Neural cell (in vitro differentiated cells): ENCODE data around the gene TP53AIP1. TPM values are rescaled to one million over a fixed set of nuclear protein-coding genes. Genes with fewer than 3 reads are reported as not detected.

ENCODE experiments used
- H2AFZ ChIP-seq: fragments of 200-600, 300-800 bp; sonication (generic), shearing (Covaris generic); 2 replicates; pipeline ENCODE4 v1.6.0; 2014; ENCODE audit warnings: low read depth, mild to moderate bottlenecking, antibody characterized with exemption, low read length, moderate library complexity
- H3F3A ChIP-seq: fragments of 200-600 bp; shearing (Covaris generic); 2 replicates; pipeline ENCODE4 v1.6.1; 2016; ENCODE audit warnings: mild to moderate bottlenecking, moderate library complexity, mixed read lengths, antibody characterized with exemption, low read length; ENCODE audit not compliant: insufficient read depth, poor library complexity, severe bottlenecking
- H3K27ac ChIP-seq: fragments of 200-600, 300-800 bp; sonication (generic), shearing (Covaris generic); 2 replicates; pipeline ENCODE4 v1.5.1; 2014; ENCODE audit warnings: mild to moderate bottlenecking, low read length, moderate library complexity
- H3K27me3 ChIP-seq: fragments of 300-800, 200-600 bp; sonication (generic), shearing (Covaris generic); 2 replicates; pipeline ENCODE4 v1.6.0; 2014; ENCODE audit warnings: mild to moderate bottlenecking, low read depth, low read length, moderate library complexity; ENCODE audit not compliant: insufficient read depth
- H3K36me3 ChIP-seq: fragments of 300-800, 200-600 bp; sonication (generic), shearing (Covaris generic); 2 replicates; pipeline ENCODE4 v1.5.1; 2014; ENCODE audit warnings: mild to moderate bottlenecking, antibody characterized with exemption, low read length, moderate library complexity; ENCODE audit not compliant: insufficient read depth
- H3K4me2 ChIP-seq: fragments of 300-800, 200-600 bp; sonication (generic), shearing (Covaris generic); 2 replicates; pipeline ENCODE4 v1.6.0; 2014; ENCODE audit warnings: mild to moderate bottlenecking, low read length
- H3K4me3 ChIP-seq: fragments of 300-800, 200-600 bp; sonication (generic), shearing (Covaris generic); 2 replicates; pipeline ENCODE4 v1.5.1; 2014; ENCODE audit warnings: mild to moderate bottlenecking, low read length, moderate library complexity
- H3K79me2 ChIP-seq: fragments of 200-600 bp; shearing (Covaris generic); replicated peaks from 2 replicates; pipeline ENCODE4 v1.6.0; 2014; ENCODE audit warnings: mild to moderate bottlenecking, low read length, moderate library complexity; ENCODE audit not compliant: insufficient read depth
- H3K9ac ChIP-seq: fragments of 300-800, 200-600 bp; sonication (generic), shearing (Covaris generic); 2 replicates; pipeline ENCODE4 v1.6.1; 2016; ENCODE audit warnings: mild to moderate bottlenecking, low read length, mixed read lengths
- H3K9me2 ChIP-seq: fragments of 200-600 bp; shearing (Covaris generic); 2 replicates; pipeline ENCODE4 v1.6.1; 2016; ENCODE audit warnings: mild to moderate bottlenecking, low read length, mixed read lengths; ENCODE audit not compliant: insufficient read depth
- H3K9me3 ChIP-seq: fragments of 200-600, 300-800 bp; sonication (generic), shearing (Covaris generic); 2 replicates; pipeline ENCODE4 v1.6.1; 2016; ENCODE audit warnings: mild to moderate bottlenecking, mixed run types, low read length, moderate library complexity, mixed read lengths
- H4K20me1 ChIP-seq: fragments of 200-600 bp; shearing (Covaris generic); 2 replicates; pipeline ENCODE4 v1.6.1; 2016; ENCODE audit warnings: mild to moderate bottlenecking, mixed run types; ENCODE audit not compliant: insufficient read depth
- EP300 ChIP-seq: fragments of 450-650 bp; conservative IDR thresholded peaks from 2 replicates; pipeline ENCODE4 v1.6.1; 2014; ENCODE audit warnings: antibody characterized with exemption, mild to moderate bottlenecking, moderate library complexity; ENCODE audit not compliant: poor library complexity, severe bottlenecking
- EZH2 ChIP-seq: fragments of 200-600, 300-800 bp; shearing (Covaris generic), sonication (generic); IDR thresholded peaks from 2 replicates; pipeline ENCODE4 v1.6.1; 2014; ENCODE audit warnings: antibody characterized with exemption, low read length, borderline replicate concordance, mild to moderate bottlenecking; ENCODE audit not compliant: insufficient read depth, poor library complexity, severe bottlenecking
- MXI1 ChIP-seq: fragments of 450-650 bp; conservative IDR thresholded peaks from 2 replicates; pipeline ENCODE4 v1.6.1; 2014; ENCODE audit warnings: antibody characterized with exemption, mild to moderate bottlenecking; ENCODE audit not compliant: poor library complexity, severe bottlenecking
- POLR2AphosphoS5 ChIP-seq: IDR thresholded peaks from 2 replicates; pipeline ENCODE4 v1.6.1; 2012
- RAD21 ChIP-seq: fragments of 450-650 bp; conservative IDR thresholded peaks from 2 replicates; pipeline ENCODE4 v1.6.1; 2014; ENCODE audit warnings: antibody characterized with exemption, mild to moderate bottlenecking, moderate library complexity
- SMC3 ChIP-seq: fragments of 450-650 bp; conservative IDR thresholded peaks from 2 replicates; pipeline ENCODE4 v1.6.1; 2014; ENCODE audit warnings: antibody characterized with exemption, mild to moderate bottlenecking, moderate library complexity; ENCODE audit not compliant: poor library complexity
- TAF1 ChIP-seq: IDR thresholded peaks from 2 replicates; pipeline ENCODE4 v1.6.1; 2012; ENCODE audit warnings: low read depth
- polyA plus RNA-seq: library from polyadenylated mRNA; depleted of rRNA; stranded (reverse); fragments of >200 nt; gene quantifications from 2 replicates; pipeline ENCODE4 v1.2.3, GENCODE V29; 2014
- TF ChIP-seq, protein P1 (sequence below): fragments of 450-650 bp; IDR thresholded peaks from 2 replicates; pipeline ENCODE4 v1.5.1; 2014; ENCODE audit warnings: antibody characterized with exemption, mild to moderate bottlenecking, moderate library complexity; ENCODE audit not compliant: poor library complexity, severe bottlenecking
- TF ChIP-seq, protein P2 (sequence below): IDR thresholded peaks from 2 replicates; pipeline ENCODE4 v1.6.1; 2012; ENCODE audit warnings: borderline replicate concordance

The TP53AIP1 gene
- polyA plus RNA-seq, 1 donor from 2014 or later = 0.68 TPM

GRCh38 chr11:128947773-128948172, 5.1 kb upstream of the TP53AIP1 start:
- Histone ChIP-seq H2AFZ (no peak overlapping the region), H4K20me1 (no peaks in the 10 kb centered on the region), H3K9me3 (no peaks in the 10 kb centered on the region), H3K36me3 (no peaks in the 10 kb centered on the region), H3K27me3 (no peaks in the 10 kb centered on the region), H3F3A (no peaks in the 10 kb centered on the region), H3K79me2 (no peaks in the 10 kb centered on the region), H3K9ac (no peak overlapping the region), H3K9me2 (no peaks in the 10 kb centered on the region), H3K27ac (no peak overlapping the region), H3K4me2 (no peak overlapping the region), H3K4me3 (no peak overlapping the region)
- TF ChIP-seq MXI1 = no peak
- no peak for TF ChIP-seq SMC3
- no peak for TF ChIP-seq EZH2
- TF ChIP-seq, protein P1, sequence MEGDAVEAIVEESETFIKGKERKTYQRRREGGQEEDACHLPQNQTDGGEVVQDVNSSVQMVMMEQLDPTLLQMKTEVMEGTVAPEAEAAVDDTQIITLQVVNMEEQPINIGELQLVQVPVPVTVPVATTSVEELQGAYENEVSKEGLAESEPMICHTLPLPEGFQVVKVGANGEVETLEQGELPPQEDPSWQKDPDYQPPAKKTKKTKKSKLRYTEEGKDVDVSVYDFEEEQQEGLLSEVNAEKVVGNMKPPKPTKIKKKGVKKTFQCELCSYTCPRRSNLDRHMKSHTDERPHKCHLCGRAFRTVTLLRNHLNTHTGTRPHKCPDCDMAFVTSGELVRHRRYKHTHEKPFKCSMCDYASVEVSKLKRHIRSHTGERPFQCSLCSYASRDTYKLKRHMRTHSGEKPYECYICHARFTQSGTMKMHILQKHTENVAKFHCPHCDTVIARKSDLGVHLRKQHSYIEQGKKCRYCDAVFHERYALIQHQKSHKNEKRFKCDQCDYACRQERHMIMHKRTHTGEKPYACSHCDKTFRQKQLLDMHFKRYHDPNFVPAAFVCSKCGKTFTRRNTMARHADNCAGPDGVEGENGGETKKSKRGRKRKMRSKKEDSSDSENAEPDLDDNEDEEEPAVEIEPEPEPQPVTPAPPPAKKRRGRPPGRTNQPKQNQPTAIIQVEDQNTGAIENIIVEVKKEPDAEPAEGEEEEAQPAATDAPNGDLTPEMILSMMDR = no peak
- TF ChIP-seq, protein P2, sequence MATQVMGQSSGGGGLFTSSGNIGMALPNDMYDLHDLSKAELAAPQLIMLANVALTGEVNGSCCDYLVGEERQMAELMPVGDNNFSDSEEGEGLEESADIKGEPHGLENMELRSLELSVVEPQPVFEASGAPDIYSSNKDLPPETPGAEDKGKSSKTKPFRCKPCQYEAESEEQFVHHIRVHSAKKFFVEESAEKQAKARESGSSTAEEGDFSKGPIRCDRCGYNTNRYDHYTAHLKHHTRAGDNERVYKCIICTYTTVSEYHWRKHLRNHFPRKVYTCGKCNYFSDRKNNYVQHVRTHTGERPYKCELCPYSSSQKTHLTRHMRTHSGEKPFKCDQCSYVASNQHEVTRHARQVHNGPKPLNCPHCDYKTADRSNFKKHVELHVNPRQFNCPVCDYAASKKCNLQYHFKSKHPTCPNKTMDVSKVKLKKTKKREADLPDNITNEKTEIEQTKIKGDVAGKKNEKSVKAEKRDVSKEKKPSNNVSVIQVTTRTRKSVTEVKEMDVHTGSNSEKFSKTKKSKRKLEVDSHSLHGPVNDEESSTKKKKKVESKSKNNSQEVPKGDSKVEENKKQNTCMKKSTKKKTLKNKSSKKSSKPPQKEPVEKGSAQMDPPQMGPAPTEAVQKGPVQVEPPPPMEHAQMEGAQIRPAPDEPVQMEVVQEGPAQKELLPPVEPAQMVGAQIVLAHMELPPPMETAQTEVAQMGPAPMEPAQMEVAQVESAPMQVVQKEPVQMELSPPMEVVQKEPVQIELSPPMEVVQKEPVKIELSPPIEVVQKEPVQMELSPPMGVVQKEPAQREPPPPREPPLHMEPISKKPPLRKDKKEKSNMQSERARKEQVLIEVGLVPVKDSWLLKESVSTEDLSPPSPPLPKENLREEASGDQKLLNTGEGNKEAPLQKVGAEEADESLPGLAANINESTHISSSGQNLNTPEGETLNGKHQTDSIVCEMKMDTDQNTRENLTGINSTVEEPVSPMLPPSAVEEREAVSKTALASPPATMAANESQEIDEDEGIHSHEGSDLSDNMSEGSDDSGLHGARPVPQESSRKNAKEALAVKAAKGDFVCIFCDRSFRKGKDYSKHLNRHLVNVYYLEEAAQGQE = no peak
- no peak for TF ChIP-seq RAD21
- no peak for TF ChIP-seq TAF1
- no peak for TF ChIP-seq POLR2AphosphoS5
- TF ChIP-seq EP300 = no peak

DNA sequence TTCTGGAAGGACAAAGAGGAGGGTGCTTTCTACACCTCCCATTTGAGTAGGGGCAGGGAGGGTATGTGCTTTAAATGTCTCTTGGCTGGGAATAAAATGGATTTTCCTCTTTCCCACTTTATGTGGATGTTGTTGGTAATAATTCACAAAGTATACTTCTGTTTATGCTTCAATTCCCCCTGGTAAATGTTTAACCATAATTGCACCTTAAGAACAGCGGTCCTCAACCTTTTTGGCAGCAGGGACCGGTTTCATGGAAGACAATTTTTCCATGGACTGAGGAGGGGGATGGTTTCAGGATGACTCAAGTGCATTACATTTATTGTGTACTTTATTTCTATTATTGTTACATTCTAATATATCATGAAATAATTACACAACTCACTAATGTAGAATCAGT, 4.0 kb upstream of the TP53AIP1 start:
- Histone ChIP-seq H3K4me3 (no peak overlapping the region), H3K27ac (no peak overlapping the region), H3K27me3 (no peaks in the 10 kb centered on the region), H4K20me1 (no peaks in the 10 kb centered on the region), H3K79me2 (no peaks in the 10 kb centered on the region), H3K4me2 (no peak overlapping the region), H3K9ac (no peak overlapping the region), H3K36me3 (no peaks in the 10 kb centered on the region), H2AFZ (no peak overlapping the region), H3K9me2 (no peaks in the 10 kb centered on the region), H3K9me3 (no peaks in the 10 kb centered on the region), H3F3A (no peaks in the 10 kb centered on the region)
- TF ChIP-seq RAD21 (no peak), POLR2AphosphoS5 (no peak), EP300 (no peak), MXI1 (no peak), SMC3 (no peak), TAF1 (no peak), EZH2 (no peak)
- TF ChIP-seq, protein P2 = no peak
- TF ChIP-seq, protein P1 = no peak
